RWPE2 (cell line): ENCODE measurements around the gene PRICKLE3.
A peak's percentile ranks its signal among the peaks of the same experiment; 100 is the strongest.

Experiments used
- ATAC-seq: fragments of 200-7000 bp; cut with Tn5 transposase; 3 replicates; pipeline ENCODE4 v1.9.1; 2021; ENCODE audit warnings: low read depth
- DNase-seq: peaks from one replicate; pipeline ENCODE4 v3.0.0-alpha.2; 2020; ENCODE audit warnings: low spot score
- H3K27ac ChIP-seq: fragments of 450-650 bp; 2 replicates; pipeline ENCODE4 v1.5.1; 2017; ENCODE audit warnings: mild to moderate bottlenecking; ENCODE audit not compliant: poor library complexity, severe bottlenecking
- H3K27me3 ChIP-seq: fragments of 250-450 bp; sonication (Bioruptor Pico); 2 replicates; pipeline ENCODE4 v1.5.1; 2021; ENCODE audit warnings: mild to moderate bottlenecking, moderate library complexity; ENCODE audit not compliant: insufficient read depth, poor library complexity, severe bottlenecking
- H3K36me3 ChIP-seq: fragments of 250-450 bp; sonication (Bioruptor Pico); 2 replicates; pipeline ENCODE4 v1.5.1; 2020; ENCODE audit warnings: low read depth, mild to moderate bottlenecking, moderate library complexity
- H3K4me1 ChIP-seq: fragments of 250-450 bp; sonication (Bioruptor Pico); 2 replicates; pipeline ENCODE4 v1.5.1; 2021; ENCODE audit warnings: mild to moderate bottlenecking, moderate library complexity; ENCODE audit not compliant: insufficient read depth, poor library complexity, severe bottlenecking
- H3K4me3 ChIP-seq: fragments of 250-450 bp; sonication (Bioruptor Pico); 2 replicates; pipeline ENCODE4 v1.5.1; 2021; ENCODE audit warnings: mild to moderate bottlenecking, moderate library complexity; ENCODE audit not compliant: severe bottlenecking
- H3K9me3 ChIP-seq: fragments of 250-450 bp; sonication (Bioruptor Pico); 2 replicates; pipeline ENCODE4 v1.5.1; 2021; ENCODE audit warnings: mild to moderate bottlenecking, moderate library complexity; ENCODE audit not compliant: severe bottlenecking
- CTCF ChIP-seq: fragments of 450-650 bp; IDR thresholded peaks from one replicate; pipeline ENCODE4 v1.5.1; 2017; ENCODE audit warnings: mild to moderate bottlenecking, moderate library complexity; ENCODE audit not compliant: poor library complexity, severe bottlenecking

Gene PRICKLE3

GRCh38 chrX:49184294-49185281 is 1.6 kb downstream of the PRICKLE3 start:
- Histone ChIP-seq H3K27ac (peak overlapping the region; percentile 85), H3K4me1 (no peaks in the 10 kb centered on the region), H3K27me3 (no peaks in the 10 kb centered on the region), H3K9me3 (no peaks in the 10 kb centered on the region), H3K36me3 (peaks cover 36% of the 10 kb centered on the region), H3K4me3 (peak overlapping the region; percentile 81)
- peak; percentile 14 for TF ChIP-seq CTCF
- ATAC-seq (peak; percentile 87), DNase-seq (peak; percentile 92)

- no peaks in the 10 kb centered on the region for H3K4me1 ChIP-seq
- H3K9me3 ChIP-seq = no peaks in the 10 kb centered on the region
- peaks cover 36% of the 10 kb centered on the region for H3K36me3 ChIP-seq
- no peak for ATAC-seq
- no peak for TF ChIP-seq CTCF
- H3K27ac ChIP-seq = peak overlapping the region; percentile 85
- peak overlapping the region; percentile 81 for H3K4me3 ChIP-seq
- no peak for DNase-seq
- H3K27me3 ChIP-seq = no peaks in the 10 kb centered on the region
Measured at GRCh38 chrX:49183701-49184281, 2.4 kb downstream of the PRICKLE3 start.

- Histone ChIP-seq H3K4me3 (no peak overlapping the region), H3K27ac (no peak overlapping the region), H3K4me1 (peaks cover 28% of the 10 kb centered on the region), H3K27me3 (no peaks in the 10 kb centered on the region), H3K9me3 (no peaks in the 10 kb centered on the region), H3K36me3 (peaks cover 63% of the 10 kb centered on the region)
- TF ChIP-seq CTCF = no peak
- no peak for ATAC-seq
- no peak for DNase-seq
Measured at GRCh38 chrX:49179358-49179757, 6.8 kb downstream of the PRICKLE3 start.

GRCh38 chrX:49178537-49178936 is 7.6 kb downstream of the PRICKLE3 start:
- Histone ChIP-seq H3K4me1 (peaks cover 30% of the 10 kb centered on the region), H3K27me3 (no peaks in the 10 kb centered on the region), H3K4me3 (no peak overlapping the region), H3K9me3 (no peaks in the 10 kb centered on the region), H3K27ac (no peak overlapping the region), H3K36me3 (peaks cover 65% of the 10 kb centered on the region)
- DNase-seq = no peak
- no peak for TF ChIP-seq CTCF
- ATAC-seq = no peak
